Liver (tissue), 9 donors: ENCODE measurements around the gene NAIF1. TPM values are rescaled to one million over a fixed set of nuclear protein-coding genes. Genes with fewer than 3 reads are reported as not detected.

Experiments
- DNase-seq: peaks from one replicate; pipeline ENCODE4 v3.0.0-alpha.2; 2017; ENCODE audit warnings: low spot score
- H3K27ac ChIP-seq, 2 donors: one replicate each; pipeline ENCODE4 v1.7.0; 2013; ENCODE audit warnings: inconsistent platforms in 2 of 2, low read length in 2 of 2, control low read depth in 1 of 2, low read depth in 1 of 2, mild to moderate bottlenecking in 1 of 2
- H3K27me3 ChIP-seq, 4 donors: one replicate each; pipeline versions ENCODE4 v1.6.1 to v1.7.0; 2013; ENCODE audit warnings: low read length in 3 of 4, inconsistent platforms in 1 of 4, mild to moderate bottlenecking in 1 of 4, moderate library complexity in 1 of 4; ENCODE audit not compliant: control insufficient read depth in 4 of 4, insufficient read depth in 4 of 4
- H3K36me3 ChIP-seq, 4 donors: one replicate each; pipeline versions ENCODE4 v1.6.1 to v1.7.0; 2013; ENCODE audit warnings: low read length in 3 of 4, mild to moderate bottlenecking in 3 of 4, low read depth in 1 of 4, moderate library complexity in 1 of 4; ENCODE audit not compliant: control insufficient read depth in 4 of 4, insufficient read depth in 3 of 4
- H3K4me1 ChIP-seq, 4 donors: one replicate each; pipeline versions ENCODE4 v1.6.1 to v1.7.0; 2013; ENCODE audit warnings: low read length in 3 of 4, mild to moderate bottlenecking in 3 of 4, moderate library complexity in 1 of 4; ENCODE audit not compliant: control insufficient read depth in 4 of 4, insufficient read depth in 4 of 4
- H3K4me3 ChIP-seq, 3 donors: one replicate each; pipeline versions ENCODE4 v1.6.1 to v1.7.0; 2013; ENCODE audit warnings: low read length in 3 of 3, control low read depth in 1 of 3, low read depth in 1 of 3, mild to moderate bottlenecking in 1 of 3
- H3K9ac ChIP-seq, 2 donors: one replicate each; pipeline ENCODE4 v1.7.0; 2013; ENCODE audit warnings: low read length in 2 of 2, mild to moderate bottlenecking in 2 of 2, moderate library complexity in 2 of 2, control low read depth in 1 of 2, low read depth in 1 of 2
- H3K9me3 ChIP-seq, 4 donors: one replicate each; pipeline versions ENCODE4 v1.6.1 to v1.7.0; 2013; ENCODE audit warnings: low read length in 3 of 4; ENCODE audit not compliant: control insufficient read depth in 4 of 4
- EGR1 ChIP-seq, 2 donors: IDR thresholded peaks; 2 replicates each; pipeline ENCODE4 v1.6.1; 2016 to 2018; ENCODE audit warnings: antibody characterized with exemption in 2 of 2, low read depth in 2 of 2
- FOXA1 ChIP-seq: IDR thresholded peaks from 2 replicates; pipeline ENCODE4 v1.6.1; 2016; ENCODE audit warnings: antibody characterized with exemption
- FOXA2 ChIP-seq: IDR thresholded peaks from 2 replicates; pipeline ENCODE4 v1.6.1; 2016; ENCODE audit warnings: antibody characterized with exemption
- GABPA ChIP-seq, 2 donors: IDR thresholded peaks in 1 of 2; conservative IDR thresholded peaks in 1 of 2; 2 replicates each; pipeline ENCODE4 v1.6.1; 2016; ENCODE audit warnings: antibody characterized with exemption in 2 of 2, mild to moderate bottlenecking in 1 of 2, moderate library complexity in 1 of 2
- HNF4A ChIP-seq, 2 donors: conservative IDR thresholded peaks; 2 replicates each; pipeline ENCODE4 v1.6.1; 2016; ENCODE audit warnings: antibody characterized with exemption in 2 of 2, mild to moderate bottlenecking in 2 of 2
- HNF4G ChIP-seq: IDR thresholded peaks from 2 replicates; pipeline ENCODE4 v1.6.1; 2016; ENCODE audit warnings: antibody characterized with exemption
- JUND ChIP-seq, 2 donors: IDR thresholded peaks; 2 replicates each; pipeline ENCODE4 v1.6.1; 2016; ENCODE audit warnings: antibody characterized with exemption in 2 of 2
- NR2F2 ChIP-seq: IDR thresholded peaks from 2 replicates; pipeline ENCODE4 v1.6.1; 2016; ENCODE audit warnings: antibody characterized with exemption
- RAD21 ChIP-seq, 2 donors: IDR thresholded peaks; 2 replicates each; pipeline ENCODE4 v1.6.1; 2016; ENCODE audit warnings: antibody characterized with exemption in 2 of 2, mild to moderate bottlenecking in 2 of 2
- RXRA ChIP-seq, 2 donors: IDR thresholded peaks; 2 replicates each; pipeline ENCODE4 v1.6.1; 2017 to 2018; ENCODE audit warnings: antibody characterized with exemption in 2 of 2, mild to moderate bottlenecking in 1 of 2
- SP1 ChIP-seq: IDR thresholded peaks from 2 replicates; pipeline ENCODE4 v1.6.1; 2018; ENCODE audit warnings: antibody characterized with exemption, mild to moderate bottlenecking
- TAF1 ChIP-seq: conservative IDR thresholded peaks from 2 replicates; pipeline ENCODE4 v1.6.1; 2016; ENCODE audit warnings: antibody characterized with exemption, mild to moderate bottlenecking
- YY1 ChIP-seq: IDR thresholded peaks from 2 replicates; pipeline ENCODE4 v1.6.1; 2016; ENCODE audit warnings: antibody characterized with exemption, mild to moderate bottlenecking
- WGBS: extraction: QIAGEN DNeasy Blood & Tissue Kit; methylation state at CpG from one replicate; pipeline ENCODE4 v1.1.7; 2013; 5-methylcytosine and 5-hydroxymethylcytosine counted together
- polyA plus RNA-seq, 2 donors: library from polyadenylated mRNA; stranded (reverse) in 1 of 2; unstranded in 1 of 2; fragments of 200-250 nt in 1 of 2; fragments of >200 nt in 1 of 2; fragmentation: Nextera tagmentation in 1 of 2; extraction: Ambion mirVana in 1 of 2; gene quantifications; one replicate each; pipeline versions ENCODE4 v1.2.1 to v1.2.3, GENCODE V29; 2013 to 2015
- total RNA-seq, 2 donors: library from RNA; depleted of rRNA; stranded (reverse); fragments of >200 nt; gene quantifications; one replicate each; pipeline ENCODE4 v1.2.3, GENCODE V29; 2014
- TF ChIP-seq, protein P1 (sequence below): IDR thresholded peaks from 2 replicates; pipeline ENCODE4 v1.6.1; 2016; ENCODE audit warnings: antibody characterized with exemption
- TF ChIP-seq, protein P2 (sequence below): IDR thresholded peaks from 2 replicates; pipeline ENCODE4 v1.6.1; 2016; ENCODE audit warnings: antibody characterized with exemption
- TF ChIP-seq, protein P3 (sequence below): IDR thresholded peaks from 2 replicates; pipeline ENCODE4 v1.6.1; 2016; ENCODE audit warnings: antibody characterized with exemption, mild to moderate bottlenecking
- TF ChIP-seq, protein P4 (sequence below): IDR thresholded peaks from 2 replicates; pipeline ENCODE4 v1.6.1; 2016; ENCODE audit warnings: antibody characterized with exemption
- TF ChIP-seq, protein P5 (sequence below): fragments of 150-350 bp; IDR thresholded peaks from 2 replicates; pipeline ENCODE4 v1.5.1; 2017; ENCODE audit warnings: improper control_type of control experiment, low read depth, low read length; ENCODE audit not compliant: missing input control
- donor health status: healthy.
- donor health status: healthy.
- donor health status: healthy.
- donor health status: healthy.
- donor health status: healthy.

NAIF1 gene
- total and polyA plus RNA-seq, 4 donors, result 2.5 to 6.5 (median 4.7) TPM

DNA sequence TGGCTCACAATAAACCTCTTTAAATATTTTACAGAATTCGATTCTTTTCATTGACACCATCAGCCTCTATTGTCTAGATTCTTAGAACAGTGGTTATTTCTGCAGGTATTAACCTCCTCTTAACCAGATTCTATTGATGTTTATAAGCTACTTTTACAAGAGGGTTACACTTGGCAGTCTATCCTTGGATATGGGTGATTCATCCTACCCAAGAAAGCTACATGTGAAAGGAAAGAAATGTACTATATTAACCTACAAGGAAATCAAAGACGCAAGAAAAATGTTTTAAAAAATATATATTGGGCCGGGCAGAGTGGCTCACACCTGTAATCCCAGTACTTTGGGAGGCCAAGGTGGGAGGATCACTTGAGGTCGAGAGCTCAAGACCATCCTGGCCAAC, 17.6 kb upstream of the NAIF1 start:
- TF ChIP-seq YY1 (no peak), JUND (IDR thresholded peaks at IDR 0.05) (no peak), TAF1 (no peak), NR2F2 (no peak), SP1 (no peak), RAD21 (IDR thresholded peaks at IDR 0.05) (no peak), EGR1 (IDR thresholded peaks at IDR 0.05; ENCODE audit: low read depth in 2 of 2) (no peak), GABPA (IDR thresholded peaks at IDR 0.05 in 1 of 2, conservative IDR thresholded peaks at IDR 0.05 in 1 of 2) (no peak), RXRA (IDR thresholded peaks at IDR 0.05) (no peak), HNF4G (no peak), HNF4A (conservative IDR thresholded peaks at IDR 0.05) (no peak), FOXA1 (no peak), FOXA2 (no peak)
- TF ChIP-seq, protein P1, sequence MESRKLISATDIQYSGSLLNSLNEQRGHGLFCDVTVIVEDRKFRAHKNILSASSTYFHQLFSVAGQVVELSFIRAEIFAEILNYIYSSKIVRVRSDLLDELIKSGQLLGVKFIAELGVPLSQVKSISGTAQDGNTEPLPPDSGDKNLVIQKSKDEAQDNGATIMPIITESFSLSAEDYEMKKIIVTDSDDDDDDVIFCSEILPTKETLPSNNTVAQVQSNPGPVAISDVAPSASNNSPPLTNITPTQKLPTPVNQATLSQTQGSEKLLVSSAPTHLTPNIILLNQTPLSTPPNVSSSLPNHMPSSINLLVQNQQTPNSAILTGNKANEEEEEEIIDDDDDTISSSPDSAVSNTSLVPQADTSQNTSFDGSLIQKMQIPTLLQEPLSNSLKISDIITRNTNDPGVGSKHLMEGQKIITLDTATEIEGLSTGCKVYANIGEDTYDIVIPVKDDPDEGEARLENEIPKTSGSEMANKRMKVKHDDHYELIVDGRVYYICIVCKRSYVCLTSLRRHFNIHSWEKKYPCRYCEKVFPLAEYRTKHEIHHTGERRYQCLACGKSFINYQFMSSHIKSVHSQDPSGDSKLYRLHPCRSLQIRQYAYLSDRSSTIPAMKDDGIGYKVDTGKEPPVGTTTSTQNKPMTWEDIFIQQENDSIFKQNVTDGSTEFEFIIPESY, result no peak
- TF ChIP-seq, protein P2, sequence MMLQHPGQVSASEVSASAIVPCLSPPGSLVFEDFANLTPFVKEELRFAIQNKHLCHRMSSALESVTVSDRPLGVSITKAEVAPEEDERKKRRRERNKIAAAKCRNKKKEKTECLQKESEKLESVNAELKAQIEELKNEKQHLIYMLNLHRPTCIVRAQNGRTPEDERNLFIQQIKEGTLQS, result no peak
- TF ChIP-seq, protein P3, sequence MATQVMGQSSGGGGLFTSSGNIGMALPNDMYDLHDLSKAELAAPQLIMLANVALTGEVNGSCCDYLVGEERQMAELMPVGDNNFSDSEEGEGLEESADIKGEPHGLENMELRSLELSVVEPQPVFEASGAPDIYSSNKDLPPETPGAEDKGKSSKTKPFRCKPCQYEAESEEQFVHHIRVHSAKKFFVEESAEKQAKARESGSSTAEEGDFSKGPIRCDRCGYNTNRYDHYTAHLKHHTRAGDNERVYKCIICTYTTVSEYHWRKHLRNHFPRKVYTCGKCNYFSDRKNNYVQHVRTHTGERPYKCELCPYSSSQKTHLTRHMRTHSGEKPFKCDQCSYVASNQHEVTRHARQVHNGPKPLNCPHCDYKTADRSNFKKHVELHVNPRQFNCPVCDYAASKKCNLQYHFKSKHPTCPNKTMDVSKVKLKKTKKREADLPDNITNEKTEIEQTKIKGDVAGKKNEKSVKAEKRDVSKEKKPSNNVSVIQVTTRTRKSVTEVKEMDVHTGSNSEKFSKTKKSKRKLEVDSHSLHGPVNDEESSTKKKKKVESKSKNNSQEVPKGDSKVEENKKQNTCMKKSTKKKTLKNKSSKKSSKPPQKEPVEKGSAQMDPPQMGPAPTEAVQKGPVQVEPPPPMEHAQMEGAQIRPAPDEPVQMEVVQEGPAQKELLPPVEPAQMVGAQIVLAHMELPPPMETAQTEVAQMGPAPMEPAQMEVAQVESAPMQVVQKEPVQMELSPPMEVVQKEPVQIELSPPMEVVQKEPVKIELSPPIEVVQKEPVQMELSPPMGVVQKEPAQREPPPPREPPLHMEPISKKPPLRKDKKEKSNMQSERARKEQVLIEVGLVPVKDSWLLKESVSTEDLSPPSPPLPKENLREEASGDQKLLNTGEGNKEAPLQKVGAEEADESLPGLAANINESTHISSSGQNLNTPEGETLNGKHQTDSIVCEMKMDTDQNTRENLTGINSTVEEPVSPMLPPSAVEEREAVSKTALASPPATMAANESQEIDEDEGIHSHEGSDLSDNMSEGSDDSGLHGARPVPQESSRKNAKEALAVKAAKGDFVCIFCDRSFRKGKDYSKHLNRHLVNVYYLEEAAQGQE, result no peak
- TF ChIP-seq, protein P4, sequence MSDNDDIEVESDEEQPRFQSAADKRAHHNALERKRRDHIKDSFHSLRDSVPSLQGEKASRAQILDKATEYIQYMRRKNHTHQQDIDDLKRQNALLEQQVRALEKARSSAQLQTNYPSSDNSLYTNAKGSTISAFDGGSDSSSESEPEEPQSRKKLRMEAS, result no peak
- TF ChIP-seq, protein P5, sequence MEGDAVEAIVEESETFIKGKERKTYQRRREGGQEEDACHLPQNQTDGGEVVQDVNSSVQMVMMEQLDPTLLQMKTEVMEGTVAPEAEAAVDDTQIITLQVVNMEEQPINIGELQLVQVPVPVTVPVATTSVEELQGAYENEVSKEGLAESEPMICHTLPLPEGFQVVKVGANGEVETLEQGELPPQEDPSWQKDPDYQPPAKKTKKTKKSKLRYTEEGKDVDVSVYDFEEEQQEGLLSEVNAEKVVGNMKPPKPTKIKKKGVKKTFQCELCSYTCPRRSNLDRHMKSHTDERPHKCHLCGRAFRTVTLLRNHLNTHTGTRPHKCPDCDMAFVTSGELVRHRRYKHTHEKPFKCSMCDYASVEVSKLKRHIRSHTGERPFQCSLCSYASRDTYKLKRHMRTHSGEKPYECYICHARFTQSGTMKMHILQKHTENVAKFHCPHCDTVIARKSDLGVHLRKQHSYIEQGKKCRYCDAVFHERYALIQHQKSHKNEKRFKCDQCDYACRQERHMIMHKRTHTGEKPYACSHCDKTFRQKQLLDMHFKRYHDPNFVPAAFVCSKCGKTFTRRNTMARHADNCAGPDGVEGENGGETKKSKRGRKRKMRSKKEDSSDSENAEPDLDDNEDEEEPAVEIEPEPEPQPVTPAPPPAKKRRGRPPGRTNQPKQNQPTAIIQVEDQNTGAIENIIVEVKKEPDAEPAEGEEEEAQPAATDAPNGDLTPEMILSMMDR, result no peak
- H3K27me3 ChIP-seq, result no peaks in the 10 kb centered on the region
- H3K9me3 ChIP-seq, result no peaks in the 10 kb centered on the region
- H3K27ac ChIP-seq, result no peak overlapping the region
- no peaks in the 10 kb centered on the region for H3K36me3 ChIP-seq
- no peak for DNase-seq
- H3K9ac ChIP-seq, result no peak overlapping the region
- WGBS, result 95% methylated on average over 4 of the region's 4 CpGs
- peaks cover 0 to 12% (median 3%) of the 10 kb centered on the region in 4 donors for H3K4me1 ChIP-seq
- H3K4me3 ChIP-seq, result no peak overlapping the region
